GM12865 (cell line): Measurements from ENCODE around the gene SPACDR.
"Not testable (repeated sequence)": the region's sequence is repeated elsewhere in the genome, so short reads cannot be mapped to it uniquely, and the experiment has no call there.

ENCODE experiments used
- DNase-seq: peaks from one replicate; pipeline ENCODE4 v3.0.0; 2010; ENCODE audit warnings: low read depth
- H3K4me3 ChIP-seq: 2 replicates; pipeline ENCODE4 v1.5.1; 2011; ENCODE audit warnings: mild to moderate bottlenecking, low read depth, low read length, control low read depth
- TF ChIP-seq, protein P1 (sequence below): IDR thresholded peaks from 2 replicates; pipeline ENCODE4 v1.5.1; 2011; ENCODE audit warnings: low read length, control low read depth, low read depth, inconsistent platforms; ENCODE audit not compliant: insufficient read depth; ENCODE audit errors: missing control alignments

SPACDR gene

GRCh38 chr7:100457033-100457432, 7.0 kb downstream of the SPACDR start:
- no peak for DNase-seq
- TF ChIP-seq, protein P1, sequence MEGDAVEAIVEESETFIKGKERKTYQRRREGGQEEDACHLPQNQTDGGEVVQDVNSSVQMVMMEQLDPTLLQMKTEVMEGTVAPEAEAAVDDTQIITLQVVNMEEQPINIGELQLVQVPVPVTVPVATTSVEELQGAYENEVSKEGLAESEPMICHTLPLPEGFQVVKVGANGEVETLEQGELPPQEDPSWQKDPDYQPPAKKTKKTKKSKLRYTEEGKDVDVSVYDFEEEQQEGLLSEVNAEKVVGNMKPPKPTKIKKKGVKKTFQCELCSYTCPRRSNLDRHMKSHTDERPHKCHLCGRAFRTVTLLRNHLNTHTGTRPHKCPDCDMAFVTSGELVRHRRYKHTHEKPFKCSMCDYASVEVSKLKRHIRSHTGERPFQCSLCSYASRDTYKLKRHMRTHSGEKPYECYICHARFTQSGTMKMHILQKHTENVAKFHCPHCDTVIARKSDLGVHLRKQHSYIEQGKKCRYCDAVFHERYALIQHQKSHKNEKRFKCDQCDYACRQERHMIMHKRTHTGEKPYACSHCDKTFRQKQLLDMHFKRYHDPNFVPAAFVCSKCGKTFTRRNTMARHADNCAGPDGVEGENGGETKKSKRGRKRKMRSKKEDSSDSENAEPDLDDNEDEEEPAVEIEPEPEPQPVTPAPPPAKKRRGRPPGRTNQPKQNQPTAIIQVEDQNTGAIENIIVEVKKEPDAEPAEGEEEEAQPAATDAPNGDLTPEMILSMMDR = no peak
- H3K4me3 ChIP-seq = no peak overlapping the region

DNA sequence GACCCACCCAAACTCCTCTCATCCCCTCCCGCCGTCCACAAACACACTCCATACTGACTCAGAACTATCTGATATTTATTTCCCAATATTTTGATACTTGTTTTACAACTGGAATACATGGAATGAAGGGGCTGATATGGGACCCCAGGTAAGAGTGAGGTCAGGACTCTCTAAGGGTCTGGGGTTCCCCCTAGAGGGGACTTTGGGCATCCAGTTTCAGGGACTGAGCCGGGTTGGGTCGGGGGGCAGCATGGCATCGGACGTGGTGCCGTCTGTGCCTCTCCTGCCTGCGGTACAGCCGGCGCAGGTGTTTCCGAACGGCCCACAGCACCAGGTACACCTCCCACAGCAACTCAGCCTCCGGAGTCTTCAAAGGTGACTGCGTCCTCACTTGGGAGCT, 7.5 kb downstream of the SPACDR start:
- no peak for DNase-seq
- H3K4me3 ChIP-seq = no peak overlapping the region
- TF ChIP-seq, protein P1 = no peak

DNA sequence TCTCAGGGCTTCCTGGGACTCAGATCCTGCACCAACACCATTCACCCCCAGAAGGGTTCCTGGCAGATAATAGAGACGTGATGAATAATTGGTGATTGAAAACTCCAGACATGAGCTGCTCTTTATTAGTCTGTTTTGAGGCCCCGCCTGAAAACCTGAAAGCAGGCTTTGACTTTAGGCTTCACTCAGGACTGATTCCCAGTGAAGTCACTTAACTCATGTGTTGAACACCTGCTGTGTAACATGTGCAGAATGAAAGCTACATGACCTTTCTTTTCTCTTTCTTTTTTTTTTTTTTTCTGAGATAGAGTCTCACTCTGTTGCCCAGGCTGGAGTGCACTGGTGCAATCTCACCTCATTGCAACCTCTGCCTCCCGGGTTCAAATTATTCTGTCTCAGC, 8.9 kb downstream of the SPACDR start:
- DNase-seq = no peak
- TF ChIP-seq, protein P1 = no peak

GRCh38 chr7:100453854-100454253, 10.2 kb downstream of the SPACDR start:
- DNase-seq, H3K4me3 ChIP-seq: not testable (repeated sequence)

More for the DNA sequence above, 8.9 kb downstream of the SPACDR start:
- H3K4me3 ChIP-seq = no peak overlapping the region

- no peak for DNase-seq
- H3K4me3 ChIP-seq = no peak overlapping the region
- TF ChIP-seq, protein P1 = no peak
Observed at GRCh38 chr7:100452513-100452912, 11.5 kb downstream of the SPACDR start.

DNA sequence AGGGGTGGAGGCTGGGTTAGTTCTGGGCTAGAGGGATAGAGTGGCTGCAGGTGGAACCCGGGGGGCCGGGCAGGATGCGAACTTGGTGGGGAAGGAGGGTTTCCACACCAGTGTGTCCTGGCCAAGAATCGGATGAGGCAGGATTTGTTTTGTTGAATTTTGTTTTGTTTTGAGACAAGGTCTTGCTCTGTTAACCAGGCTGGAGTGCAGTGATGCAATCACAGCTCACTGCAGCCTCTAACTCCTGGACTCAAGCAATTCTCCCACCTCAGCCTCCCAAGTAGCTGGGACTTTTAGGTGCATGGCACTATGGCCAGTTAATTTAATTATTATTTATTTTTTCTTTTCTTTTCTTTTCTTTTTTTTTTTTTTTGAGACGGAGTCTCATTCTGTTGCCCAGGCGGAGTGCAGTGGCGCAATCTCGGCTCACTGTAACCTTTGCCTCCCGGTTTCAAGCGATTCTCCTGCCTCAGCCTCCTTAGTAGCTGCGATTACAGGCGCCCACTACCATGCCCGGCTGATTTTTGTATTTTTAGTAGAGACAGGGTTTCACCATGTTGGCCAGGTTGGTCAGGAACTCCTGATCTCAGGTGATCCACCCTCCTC, 14.8 kb downstream of the SPACDR start:
- TF ChIP-seq, protein P1 = no peak
- no peak overlapping the region for H3K4me3 ChIP-seq
- DNase-seq = no peak

DNA sequence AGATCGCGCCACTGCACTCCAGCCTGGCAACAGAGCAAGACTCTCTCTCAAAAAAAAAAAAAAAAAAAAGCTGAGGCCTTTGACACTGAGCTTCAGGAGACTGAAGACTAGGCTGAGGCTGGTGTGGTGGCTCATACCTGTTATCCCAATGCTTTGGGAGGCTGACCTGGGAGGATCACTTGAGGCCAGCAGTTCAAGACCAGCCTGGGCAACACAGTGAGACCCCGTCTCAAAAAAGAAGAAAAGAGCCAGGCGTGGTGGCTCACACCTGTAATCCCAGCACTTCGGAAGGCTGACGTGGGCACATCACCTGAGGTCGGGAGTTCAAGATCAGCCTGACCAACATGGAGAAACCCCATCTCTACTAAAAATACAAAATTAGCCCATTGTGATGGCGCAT, 16.7 kb downstream of the SPACDR start:
- not testable (repeated sequence) for H3K4me3 ChIP-seq, DNase-seq

GRCh38 chr7:100446040-100446439, 18.0 kb downstream of the SPACDR start:
- DNase-seq = no peak
- H3K4me3 ChIP-seq = no peak overlapping the region
- TF ChIP-seq, protein P1 = no peak
